ENCODE measurements around the gene ANO6.
"Not testable (repeated sequence)": the region's sequence is repeated elsewhere in the genome, so short reads cannot be mapped to it uniquely, and the experiment has no call there.

ANO6 gene, protein sequence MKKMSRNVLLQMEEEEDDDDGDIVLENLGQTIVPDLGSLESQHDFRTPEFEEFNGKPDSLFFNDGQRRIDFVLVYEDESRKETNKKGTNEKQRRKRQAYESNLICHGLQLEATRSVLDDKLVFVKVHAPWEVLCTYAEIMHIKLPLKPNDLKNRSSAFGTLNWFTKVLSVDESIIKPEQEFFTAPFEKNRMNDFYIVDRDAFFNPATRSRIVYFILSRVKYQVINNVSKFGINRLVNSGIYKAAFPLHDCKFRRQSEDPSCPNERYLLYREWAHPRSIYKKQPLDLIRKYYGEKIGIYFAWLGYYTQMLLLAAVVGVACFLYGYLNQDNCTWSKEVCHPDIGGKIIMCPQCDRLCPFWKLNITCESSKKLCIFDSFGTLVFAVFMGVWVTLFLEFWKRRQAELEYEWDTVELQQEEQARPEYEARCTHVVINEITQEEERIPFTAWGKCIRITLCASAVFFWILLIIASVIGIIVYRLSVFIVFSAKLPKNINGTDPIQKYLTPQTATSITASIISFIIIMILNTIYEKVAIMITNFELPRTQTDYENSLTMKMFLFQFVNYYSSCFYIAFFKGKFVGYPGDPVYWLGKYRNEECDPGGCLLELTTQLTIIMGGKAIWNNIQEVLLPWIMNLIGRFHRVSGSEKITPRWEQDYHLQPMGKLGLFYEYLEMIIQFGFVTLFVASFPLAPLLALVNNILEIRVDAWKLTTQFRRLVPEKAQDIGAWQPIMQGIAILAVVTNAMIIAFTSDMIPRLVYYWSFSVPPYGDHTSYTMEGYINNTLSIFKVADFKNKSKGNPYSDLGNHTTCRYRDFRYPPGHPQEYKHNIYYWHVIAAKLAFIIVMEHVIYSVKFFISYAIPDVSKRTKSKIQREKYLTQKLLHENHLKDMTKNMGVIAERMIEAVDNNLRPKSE

DNA sequence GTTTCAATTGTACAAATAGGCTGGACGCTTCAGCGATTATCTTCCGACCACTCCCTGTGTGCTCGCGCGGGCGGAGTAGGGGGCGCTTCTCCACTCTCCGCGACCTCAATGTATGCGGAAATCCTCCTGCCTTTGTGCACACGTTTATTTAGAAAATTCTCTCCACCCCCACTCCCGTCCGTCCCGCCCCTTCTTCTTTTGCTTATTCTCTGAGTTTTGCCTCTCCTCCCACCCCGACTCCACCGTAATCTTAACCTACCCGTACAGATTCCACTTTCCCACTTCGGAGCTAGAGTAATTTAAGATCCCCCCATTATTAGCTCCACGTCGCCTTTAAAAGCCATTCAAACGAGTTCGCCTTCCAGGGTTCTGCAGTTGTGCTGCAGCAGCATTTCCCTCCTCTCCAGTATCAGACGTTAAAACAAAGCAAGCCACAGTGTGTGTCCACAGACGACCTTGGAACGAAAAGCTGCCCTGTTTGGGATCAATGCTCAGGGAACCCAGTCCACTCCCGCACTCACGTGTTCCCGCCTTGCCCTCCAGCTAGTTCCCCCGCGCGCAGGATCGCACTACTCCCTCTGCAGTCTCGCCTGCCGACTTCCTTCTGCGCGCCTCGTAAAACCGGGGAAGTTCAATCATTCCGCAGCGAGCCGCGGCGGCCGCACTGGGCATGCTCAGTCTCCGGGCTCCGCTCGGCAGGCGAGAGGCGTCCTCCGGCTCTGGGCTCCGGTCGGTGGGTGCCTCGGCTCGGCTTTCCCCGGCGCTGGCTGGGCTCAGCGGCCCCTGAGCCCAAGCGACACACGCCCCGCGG is at the start of gene ANO6:
TSS of gene ANO6 (plus strand) at position 677 of the 811 bp plus-strand sequence. CDS start 227 bp downstream, outside the sequence.
- peak; percentile 74 to 75 for DNase-seq

DNA sequence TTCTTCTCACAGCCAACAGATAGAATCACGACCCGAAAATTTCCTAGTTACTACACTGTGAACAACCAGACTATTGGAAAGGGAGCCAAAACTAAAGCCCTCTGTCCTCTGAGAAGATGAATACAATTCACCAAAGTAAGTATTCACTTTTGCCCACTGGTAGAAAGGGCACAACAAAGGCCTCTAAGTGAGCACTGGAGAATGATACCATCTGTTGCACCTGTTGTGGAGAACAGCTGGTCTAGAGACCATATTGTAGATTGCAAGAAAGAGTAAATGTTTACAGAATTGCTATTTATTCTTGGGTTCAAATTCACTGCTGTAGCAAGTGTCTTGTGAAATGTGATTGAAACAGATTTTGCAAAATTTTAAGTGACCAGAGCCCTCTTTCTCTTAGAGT is 46.9 kb upstream of the ANO6 start:
- DNase-seq = no peak

DNA sequence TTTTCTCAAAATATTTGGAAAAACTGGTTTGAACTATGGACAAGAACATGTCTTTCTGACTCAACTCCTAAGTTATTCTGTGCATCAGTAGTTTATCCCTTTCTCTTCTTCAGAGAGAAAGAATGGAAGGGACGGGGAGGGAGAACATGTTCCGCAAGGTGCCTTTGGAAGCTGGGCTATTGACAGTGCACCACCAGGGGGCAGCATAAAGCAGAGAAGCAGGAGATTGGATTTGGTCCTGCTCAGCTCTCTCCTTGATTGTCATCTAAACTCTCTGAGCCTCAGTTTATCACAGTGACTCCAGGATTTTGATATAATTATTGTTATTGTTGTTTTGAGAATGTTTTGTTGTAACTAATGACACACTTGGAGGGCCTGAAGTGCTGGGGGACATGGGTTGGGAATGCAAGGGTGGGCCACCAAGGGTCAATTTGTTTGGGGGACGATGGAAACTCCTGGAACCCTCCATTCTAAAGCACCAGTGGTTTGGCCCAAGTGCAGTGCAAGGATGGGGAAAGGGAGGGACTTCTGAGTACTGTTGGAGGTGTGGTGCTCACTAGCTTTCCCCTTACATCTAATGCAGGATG is 45.3 kb upstream of the ANO6 start:
- peak; percentile 77 to 83 for DNase-seq

DNA sequence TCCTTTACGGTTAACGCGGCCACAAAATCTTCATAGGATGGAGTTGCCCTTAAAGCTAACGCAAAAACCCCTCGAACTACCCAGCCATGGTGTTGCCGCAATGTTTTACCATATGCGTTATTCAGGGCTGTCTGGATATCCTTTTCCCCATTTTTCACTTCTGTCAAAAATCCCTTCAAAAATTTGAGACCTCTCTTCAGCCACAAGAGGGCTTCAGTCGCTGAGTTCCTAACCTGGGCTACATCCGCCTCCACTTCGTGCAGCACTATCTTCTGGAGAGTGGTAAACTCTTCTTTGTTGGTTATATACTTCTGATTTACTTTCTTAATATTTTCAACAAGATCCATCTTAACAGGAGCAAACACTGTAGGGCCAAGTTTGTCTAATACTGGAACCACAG is 42.6 kb upstream of the ANO6 start:
- DNase-seq = not testable (repeated sequence)

DNA sequence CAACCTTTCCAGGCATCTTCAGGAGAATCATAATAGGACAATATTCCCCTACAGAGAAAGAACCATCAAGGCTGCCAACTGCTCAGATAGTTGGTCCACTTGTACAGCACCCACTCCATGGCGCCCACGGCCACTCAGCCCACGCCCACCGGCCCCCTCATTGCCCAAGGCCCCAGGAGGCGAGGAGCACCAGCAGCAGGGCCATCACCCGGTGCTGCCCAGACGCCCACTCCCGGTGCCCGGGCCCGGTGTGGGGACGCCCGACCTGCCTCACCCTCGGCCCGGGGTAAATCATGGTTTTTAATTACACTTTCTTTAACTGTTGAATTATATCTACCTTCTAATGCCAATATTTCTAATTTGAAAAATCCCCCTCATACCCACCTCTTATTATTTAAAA is 41.3 kb upstream of the ANO6 start:
- DNase-seq = no peak

DNA sequence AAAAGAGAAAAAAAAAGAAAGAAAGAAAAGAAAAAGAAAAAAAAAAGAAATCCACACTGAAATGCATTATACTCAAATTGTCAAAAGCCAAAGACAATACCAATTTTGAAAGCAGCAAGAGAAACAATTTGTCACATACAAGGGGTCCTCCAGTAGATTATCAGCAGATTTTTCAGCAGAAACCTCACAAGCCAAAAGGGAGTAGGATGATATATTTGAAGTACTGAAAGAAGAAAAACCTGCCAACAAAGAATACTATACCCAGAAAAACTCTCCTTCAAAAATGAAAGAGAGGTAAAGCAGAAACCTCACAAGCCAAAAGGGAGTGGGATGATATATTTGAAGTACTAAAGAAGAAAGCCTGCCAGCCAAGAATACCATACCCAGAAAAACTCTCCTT is 37.1 kb upstream of the ANO6 start:
- no peak for DNase-seq

DNA sequence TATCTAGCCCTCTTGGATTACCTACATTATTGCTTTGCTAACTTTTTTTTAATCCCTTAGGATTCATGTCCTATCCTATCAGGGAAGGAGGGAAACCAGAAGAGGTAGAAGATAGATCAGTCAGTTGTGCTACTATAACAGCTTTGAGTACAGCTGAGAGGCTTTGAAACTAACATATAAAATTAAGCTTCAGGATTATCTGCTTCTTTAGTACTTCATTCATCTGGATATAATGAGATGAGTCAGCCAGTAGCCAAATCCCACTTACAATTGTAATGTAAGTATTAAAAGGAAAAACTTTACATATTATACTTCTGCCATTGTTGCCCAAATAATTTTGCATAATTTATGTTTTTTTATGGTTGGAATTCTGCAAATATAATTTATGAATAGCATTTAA is 33.4 kb upstream of the ANO6 start:
- no peak for DNase-seq

DNA sequence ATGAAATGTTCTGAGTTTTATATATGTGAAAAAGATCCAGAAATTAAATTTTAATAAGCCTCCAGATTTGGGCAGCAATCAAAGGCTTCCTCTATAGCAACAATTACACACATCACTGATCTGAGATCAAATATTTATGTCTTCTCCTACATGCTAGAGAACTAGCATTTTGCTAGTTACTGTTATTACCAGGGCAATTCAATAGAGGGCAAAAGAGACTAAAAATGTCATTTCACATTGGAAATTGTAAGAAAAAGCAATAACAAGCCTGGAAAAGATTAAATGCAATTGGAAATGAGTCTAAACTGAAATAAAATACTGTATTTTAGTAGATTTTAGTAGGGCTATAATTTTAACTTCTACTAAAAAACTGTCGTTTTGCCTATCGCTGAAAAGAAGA is 32.6 kb upstream of the ANO6 start:
- no peak for DNase-seq

DNA sequence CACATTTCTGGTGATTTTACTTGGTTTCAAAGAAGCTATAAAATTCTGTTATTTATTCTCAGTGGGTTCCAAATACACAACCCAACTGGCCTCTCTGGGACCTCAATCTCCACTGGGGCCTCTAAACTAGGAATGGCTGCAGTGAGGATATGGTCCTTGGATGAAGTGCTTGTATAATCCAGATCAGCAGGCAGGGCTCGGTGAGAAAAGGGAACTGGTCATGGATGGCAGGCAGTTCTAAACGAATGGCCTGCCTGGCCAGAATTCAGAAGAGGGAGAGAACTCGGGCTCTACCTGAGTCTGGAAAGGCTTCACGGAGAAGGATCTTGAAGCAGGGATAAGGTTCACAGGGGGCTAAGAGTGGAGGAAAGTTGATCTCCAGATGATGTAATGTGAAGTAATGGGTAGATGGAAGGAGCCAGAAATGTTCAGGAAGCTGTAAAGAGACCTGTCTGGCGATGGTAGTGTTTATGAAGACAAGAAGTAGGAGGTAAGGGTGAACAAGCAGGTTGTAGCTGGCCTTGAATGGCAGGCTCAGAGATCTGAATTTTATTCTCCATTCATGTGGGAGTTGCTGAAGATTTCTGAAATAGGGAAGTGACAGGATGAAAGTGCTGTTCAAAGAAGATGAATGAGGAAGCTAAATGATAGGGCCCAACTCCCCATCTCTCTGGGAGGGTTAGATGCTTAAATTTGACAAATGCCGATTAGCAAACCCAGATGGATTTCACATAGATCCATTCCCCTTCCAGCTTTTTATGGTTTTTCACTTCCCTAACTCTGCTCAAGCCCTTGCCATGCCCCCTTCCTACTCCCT is 31.5 kb upstream of the ANO6 start:
- no peak for DNase-seq

DNA sequence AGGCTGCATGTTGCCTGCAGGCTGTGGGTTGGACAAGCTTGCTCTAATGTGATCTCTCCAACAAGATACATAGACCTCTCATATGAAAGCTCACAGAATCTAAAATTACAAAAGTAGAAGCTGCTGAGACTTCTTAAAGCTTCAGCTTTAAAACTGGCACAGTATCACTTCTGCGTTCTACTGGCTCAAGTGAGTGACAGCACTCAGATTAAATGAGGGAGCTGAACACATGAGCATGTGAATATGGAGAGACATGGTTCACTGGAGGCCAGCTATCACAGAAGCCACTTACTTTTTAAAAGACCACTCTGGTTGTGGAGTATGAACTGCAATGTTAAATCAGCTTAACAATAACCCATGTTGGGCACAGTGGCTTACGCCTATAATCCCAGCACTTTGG is 29.1 kb upstream of the ANO6 start:
- DNase-seq = no peak

DNA sequence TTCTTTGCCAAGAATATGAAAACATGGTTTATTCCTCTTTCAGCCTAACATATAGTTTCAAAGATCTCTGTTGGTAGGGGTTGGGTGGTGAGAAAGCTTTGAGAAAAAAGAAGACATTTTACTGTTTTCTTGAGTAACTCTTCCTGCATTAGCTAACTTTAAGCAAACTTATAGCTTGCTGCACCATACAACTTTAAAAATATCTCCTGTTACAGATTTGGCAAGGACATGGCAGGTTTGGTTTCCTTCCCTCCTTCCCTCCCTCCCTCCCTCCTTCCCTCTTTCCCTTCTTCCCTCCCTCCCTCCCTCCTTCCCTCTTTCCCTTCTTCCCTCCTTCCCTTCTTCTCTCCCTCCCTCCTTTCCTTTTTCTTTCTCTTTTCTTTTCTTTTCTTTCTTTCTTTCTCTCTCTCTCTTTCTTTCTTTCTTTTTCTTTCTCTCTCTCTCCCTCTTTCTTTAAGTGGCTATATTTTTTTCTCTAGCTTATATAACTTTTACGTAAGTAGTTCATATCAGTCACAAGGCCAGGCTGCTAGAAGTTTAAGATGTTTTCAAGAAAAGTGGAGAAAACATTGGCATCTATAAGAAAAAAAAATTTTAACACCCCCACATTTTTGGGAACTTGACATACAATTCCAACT is 26.0 kb upstream of the ANO6 start:
- no peak for DNase-seq

DNA sequence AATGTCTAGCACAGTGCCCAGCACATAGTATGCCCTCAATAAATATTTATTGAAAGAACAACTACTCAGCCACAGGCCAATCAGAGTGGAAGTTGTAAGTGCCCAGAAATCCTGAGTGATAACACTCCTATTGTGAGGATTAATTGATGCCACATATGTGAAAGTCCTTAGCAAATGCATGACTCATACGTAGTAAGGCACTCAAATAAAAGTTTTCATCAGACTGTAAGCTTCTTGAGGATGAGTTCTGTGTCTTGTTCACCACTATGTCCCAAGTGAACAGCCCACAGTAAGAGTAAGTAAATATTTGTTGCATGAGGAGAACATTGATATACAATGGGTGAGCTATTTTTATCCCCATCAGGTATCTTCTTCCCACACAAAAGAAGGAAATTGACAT is 24.7 kb upstream of the ANO6 start:
- DNase-seq = no peak

DNA sequence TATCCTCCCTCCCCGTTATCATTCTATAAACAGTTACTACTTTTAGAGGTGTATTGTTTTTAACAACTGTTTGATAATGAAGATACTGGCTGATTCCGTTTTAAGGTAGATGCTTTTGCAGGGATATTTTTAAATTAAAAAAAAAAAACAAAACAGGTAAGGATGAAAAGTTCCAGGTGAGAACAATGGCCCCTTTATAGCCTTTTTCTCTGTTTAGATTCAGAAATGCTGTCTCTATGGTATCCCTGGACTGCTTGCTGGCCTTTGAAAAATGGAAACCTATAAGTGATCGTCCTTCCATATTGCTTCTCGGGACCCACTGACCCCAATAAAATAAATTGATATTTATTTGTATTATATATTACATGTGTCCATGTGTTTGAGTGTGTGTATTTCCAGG is 23.2 kb upstream of the ANO6 start:
- no peak for DNase-seq

DNA sequence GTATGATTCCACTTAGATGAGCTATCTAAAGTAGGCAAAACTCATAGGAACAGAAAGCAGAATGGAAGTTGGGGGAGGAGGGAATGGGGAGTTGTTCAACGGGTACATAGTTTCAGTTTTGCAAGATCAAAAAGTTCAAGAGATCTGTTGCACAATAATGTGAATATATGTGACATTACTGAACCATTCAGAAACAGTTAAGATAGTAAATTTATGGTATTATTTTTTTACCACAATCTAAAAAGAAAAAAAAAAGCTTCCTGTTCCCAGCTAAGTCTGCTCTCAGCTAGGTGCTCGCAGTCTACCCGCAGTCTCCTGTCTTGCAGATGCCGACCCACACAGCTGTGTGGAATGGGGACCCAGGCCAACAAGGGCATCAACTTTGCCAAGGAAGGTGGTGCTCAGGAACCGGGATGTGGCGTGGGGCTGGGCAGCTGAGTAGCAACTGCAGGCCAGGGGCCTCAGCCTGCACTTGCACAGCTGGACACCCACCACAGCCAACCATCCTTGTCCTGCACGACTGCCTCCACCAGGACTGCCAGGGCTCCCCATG is 15.3 kb upstream of the ANO6 start:
- DNase-seq = no peak

DNA sequence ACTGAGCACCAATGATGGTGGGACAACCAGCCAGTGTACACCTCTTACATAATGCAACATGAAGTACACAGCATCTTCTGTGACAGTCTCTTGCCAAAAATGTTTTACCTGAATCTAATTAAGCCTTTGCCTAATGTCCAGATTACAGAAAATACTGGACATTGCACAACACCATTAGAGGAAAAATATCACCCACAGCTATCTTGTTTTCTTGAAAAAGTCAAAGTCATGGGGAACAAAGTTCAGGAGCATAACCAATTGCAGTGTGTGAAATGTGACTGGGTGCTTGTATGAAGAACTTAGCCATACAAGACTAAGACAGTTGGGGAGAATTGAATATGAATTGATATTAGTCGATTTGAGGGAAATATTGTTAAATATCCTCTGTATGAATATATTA is 12.1 kb upstream of the ANO6 start:
- DNase-seq = no peak

DNA sequence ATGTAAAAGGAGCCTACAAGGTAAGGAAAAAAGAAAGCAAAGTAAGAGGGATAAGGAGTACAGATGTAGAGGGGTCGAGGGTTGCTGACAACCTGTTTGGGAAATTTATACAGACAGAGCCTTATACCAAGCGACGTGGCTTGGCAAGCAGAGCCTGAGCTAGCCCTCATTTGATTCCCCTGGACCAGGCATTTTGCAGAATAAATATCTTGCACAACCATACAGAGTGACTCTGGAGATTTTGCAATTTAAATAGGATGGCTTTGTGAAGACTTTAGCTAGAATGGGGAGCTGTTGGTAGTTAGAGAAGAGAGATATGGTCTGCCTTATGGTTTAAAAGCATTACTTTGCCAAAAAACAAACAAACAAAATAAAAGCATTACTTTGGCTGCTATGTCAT is 11.1 kb upstream of the ANO6 start:
- DNase-seq = no peak

DNA sequence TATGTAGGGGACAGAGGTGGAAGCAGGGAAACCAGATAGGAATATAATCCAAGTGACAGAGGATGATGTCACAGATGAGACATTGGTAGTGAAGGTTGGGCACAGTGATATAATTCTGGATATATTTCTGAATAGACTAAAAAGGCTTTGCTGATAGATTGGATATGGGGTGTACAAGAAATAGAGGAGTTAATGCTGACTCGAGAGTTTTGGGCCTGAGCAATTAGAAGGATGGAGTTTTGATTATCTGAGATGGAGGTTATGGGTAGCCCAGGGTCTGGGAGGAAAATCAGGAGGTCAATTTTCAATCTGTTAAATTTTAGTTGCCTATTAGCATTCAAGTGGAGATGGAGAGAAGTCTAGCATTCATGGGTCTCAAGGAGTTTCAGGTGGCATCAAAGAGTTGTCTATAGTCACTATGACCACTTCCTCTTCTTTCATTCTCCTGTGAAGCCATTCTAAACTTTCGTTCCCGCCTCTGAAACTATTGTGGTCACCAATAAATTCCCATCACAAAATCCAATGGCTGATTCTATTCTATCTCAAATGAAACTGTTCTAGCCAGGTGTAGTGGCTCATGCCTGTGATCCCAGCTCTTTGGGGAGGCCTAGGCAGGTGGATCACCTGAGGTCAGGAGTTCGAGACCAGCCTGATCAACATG is 10.6 kb upstream of the ANO6 start:
- DNase-seq = no peak

DNA sequence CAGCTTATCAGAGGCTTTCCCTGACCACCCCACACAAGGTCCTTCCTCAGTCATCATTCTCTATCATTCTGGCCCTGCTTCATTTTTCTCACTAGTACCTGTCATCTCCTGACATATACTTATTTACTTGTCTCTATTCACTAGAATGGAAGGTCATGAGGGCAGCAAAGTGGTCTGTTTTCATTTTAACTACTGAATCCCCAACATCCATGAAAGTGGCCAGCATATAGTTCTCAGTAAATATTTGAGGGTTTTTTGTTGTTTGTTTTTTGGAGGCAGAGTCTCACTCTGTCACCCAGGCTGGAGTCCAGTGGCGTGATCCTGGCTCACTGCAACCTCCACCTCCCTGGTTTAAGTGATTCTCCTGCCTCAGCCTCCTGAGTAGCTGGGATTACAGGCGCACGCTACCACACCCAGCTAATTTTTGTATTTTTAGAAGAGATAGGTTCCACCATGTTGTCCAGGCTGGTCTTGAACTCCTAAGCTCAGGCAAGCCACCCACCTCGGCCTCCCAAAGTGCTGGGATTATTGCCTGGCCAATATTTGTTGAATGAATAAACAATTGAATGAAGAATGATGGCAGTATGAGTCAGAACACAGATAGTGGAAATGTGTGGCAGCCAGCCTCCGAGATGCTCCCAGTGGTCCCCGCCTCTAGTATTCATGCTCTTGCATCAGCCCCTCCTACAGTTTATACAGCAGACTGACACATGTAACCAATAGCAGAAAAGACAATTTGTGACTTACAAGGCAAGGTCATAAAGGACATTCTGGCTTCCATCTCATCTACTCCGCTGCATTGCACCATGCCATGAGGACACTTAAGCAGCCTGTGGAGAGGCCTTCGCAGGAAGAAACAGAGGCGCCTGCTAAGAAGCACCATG is 7.0 kb upstream of the ANO6 start:
- DNase-seq = no peak

DNA sequence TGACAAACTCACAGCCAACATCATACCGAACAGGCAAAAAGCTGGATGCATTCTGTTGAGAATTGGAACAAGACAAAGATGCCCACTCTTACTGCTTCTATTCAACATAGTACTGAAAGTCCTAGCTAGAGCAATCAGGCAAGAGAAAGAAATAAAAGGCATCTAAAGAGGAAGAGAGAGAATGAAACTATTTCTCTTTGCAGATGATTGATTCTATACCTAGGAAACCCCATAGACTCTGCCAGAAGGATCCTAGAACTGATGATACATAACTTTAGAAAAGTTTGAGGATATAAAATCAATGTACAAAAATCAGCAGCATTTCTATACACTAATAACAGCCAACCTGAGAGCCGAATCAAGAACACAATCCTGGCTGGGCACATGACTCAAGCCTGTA is 6.1 kb upstream of the ANO6 start:
- DNase-seq = no peak
